Testis (tissue), 2 donors: ENCODE measurements around the gene NDUFA7.

Experiments
- POLR2A ChIP-seq: fragments of 450-650 bp; IDR thresholded peaks from one replicate; pipeline ENCODE4 v1.6.1; 2017; ENCODE audit warnings: antibody characterized with exemption, mild to moderate bottlenecking, moderate library complexity
- TF ChIP-seq, protein P1 (sequence below), 3 experiments: fragments of 450-650 bp in 2 of 3; fragments of 200-600 bp in 1 of 3; sonication (generic) in 1 of 3; IDR thresholded peaks; one replicate each; pipeline ENCODE4 v1.5.1; 2016 to 2019; ENCODE audit warnings: antibody characterized with exemption in 3 of 3, mild to moderate bottlenecking in 2 of 3, moderate library complexity in 1 of 3

DNA sequence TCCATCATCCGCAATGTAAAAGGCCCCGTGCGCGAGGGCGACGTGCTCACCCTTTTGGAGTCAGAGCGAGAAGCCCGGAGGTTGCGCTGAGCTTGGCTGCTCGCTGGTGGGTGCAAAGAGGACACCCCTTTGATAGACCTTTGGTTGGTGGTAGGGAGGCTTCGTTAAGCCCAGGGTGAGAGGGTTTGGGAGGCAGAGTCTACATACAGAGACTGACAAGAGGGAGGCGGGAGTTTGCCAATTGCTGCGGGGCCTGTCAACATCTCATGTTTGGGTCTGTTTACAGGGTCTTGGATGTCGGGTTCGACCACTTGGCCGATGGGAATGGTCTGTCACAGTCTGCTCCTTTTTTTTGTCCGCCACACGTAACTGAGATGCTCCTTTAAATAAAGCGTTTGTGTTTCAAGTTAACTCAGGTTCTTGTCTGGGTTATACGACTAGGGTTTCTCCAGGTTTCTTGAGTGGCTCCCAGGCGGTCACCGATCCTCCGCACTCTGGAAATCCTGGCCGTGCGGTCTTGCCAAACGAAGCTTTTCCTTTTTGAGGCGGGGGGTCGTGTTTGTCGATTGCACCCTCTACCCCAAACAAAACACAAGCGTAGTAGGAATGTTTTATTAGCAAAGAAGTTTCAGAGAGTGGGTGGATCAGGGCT lies 937 bp upstream of the NDUFA7 start:
- TF ChIP-seq, protein P1, sequence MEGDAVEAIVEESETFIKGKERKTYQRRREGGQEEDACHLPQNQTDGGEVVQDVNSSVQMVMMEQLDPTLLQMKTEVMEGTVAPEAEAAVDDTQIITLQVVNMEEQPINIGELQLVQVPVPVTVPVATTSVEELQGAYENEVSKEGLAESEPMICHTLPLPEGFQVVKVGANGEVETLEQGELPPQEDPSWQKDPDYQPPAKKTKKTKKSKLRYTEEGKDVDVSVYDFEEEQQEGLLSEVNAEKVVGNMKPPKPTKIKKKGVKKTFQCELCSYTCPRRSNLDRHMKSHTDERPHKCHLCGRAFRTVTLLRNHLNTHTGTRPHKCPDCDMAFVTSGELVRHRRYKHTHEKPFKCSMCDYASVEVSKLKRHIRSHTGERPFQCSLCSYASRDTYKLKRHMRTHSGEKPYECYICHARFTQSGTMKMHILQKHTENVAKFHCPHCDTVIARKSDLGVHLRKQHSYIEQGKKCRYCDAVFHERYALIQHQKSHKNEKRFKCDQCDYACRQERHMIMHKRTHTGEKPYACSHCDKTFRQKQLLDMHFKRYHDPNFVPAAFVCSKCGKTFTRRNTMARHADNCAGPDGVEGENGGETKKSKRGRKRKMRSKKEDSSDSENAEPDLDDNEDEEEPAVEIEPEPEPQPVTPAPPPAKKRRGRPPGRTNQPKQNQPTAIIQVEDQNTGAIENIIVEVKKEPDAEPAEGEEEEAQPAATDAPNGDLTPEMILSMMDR (IDR thresholded peaks at IDR 0.05): no peak
- no peak for TF ChIP-seq POLR2A
